Peyer's patch (tissue), 4 donors: ENCODE results near the gene EFCAB5. TPM values are rescaled to one million over a fixed set of nuclear protein-coding genes. Genes with fewer than 3 reads are reported as not detected.

Source experiments
- DNase-seq, 3 donors: peaks; one replicate each; pipeline ENCODE4 v3.0.0-alpha.2; 2017 to 2019
- H3K27ac ChIP-seq, 4 donors: fragments of 200-600 bp; sonication (generic); one replicate each; pipeline ENCODE4 v1.5.1; 2016 to 2019
- H3K27me3 ChIP-seq, 2 donors: fragments of 200-600 bp; sonication (generic); one replicate each; pipeline ENCODE4 v1.5.1; 2019
- H3K36me3 ChIP-seq, 3 donors: fragments of 200-600 bp; sonication (generic); one replicate each; pipeline ENCODE4 v1.5.1; 2016 to 2019
- H3K4me1 ChIP-seq, 4 donors: fragments of 200-600 bp; sonication (generic); one replicate each; pipeline ENCODE4 v1.5.1; 2016 to 2019
- H3K4me3 ChIP-seq, 4 donors: fragments of 200-600 bp; sonication (generic); 1 replicate in 3 of 4; 2 replicates in 1 of 4; pipeline ENCODE4 v1.5.1; 2016 to 2019; ENCODE audit warnings: mild to moderate bottlenecking in 1 of 4
- H3K9me3 ChIP-seq, 4 donors: fragments of 200-600 bp; sonication (generic); one replicate each; pipeline ENCODE4 v1.5.1; 2016 to 2019; ENCODE audit warnings: mild to moderate bottlenecking in 1 of 4
- CTCF ChIP-seq, 6 experiments: fragments of 450-650 bp in 4 of 6; fragments of 200-600 bp in 2 of 6; sonication (generic) in 1 of 6; IDR thresholded peaks; one replicate each; pipeline ENCODE4 v1.5.1; 2017 to 2019; ENCODE audit warnings: antibody characterized with exemption in 6 of 6, mild to moderate bottlenecking in 3 of 6, moderate library complexity in 1 of 6
- POLR2A ChIP-seq, 2 donors: fragments of 450-650 bp; IDR thresholded peaks; one replicate each; pipeline ENCODE4 v1.5.1; 2017; ENCODE audit warnings: antibody characterized with exemption in 2 of 2, mild to moderate bottlenecking in 2 of 2, moderate library complexity in 2 of 2
- total RNA-seq, 4 donors: library from RNA; depleted of rRNA; stranded (reverse); fragments of >200 nt; gene quantifications; one replicate each; pipeline ENCODE4 v1.1.0, GENCODE V29; 2016

Gene EFCAB5
- total RNA-seq, 4 donors from 2014 or later, result 0.53 to 5.8 (median 1.6) TPM

- no peaks in the 10 kb centered on the region for H3K9me3 ChIP-seq
These were observed 149.8 kb downstream of the EFCAB5 start for GRCh38 chr17:30091121-30091670.

GRCh38 chr17:30091771-30092170 lies 150.3 kb downstream of the EFCAB5 start:
- H3K4me1 ChIP-seq, result peaks cover 0 to 5% (median 0%) of the 10 kb centered on the region in 4 donors
- TF ChIP-seq CTCF (IDR thresholded peaks at IDR 0.05), result no peak
- no peak for TF ChIP-seq POLR2A (IDR thresholded peaks at IDR 0.05)
- H3K27me3 ChIP-seq, result no peaks in the 10 kb centered on the region
- H3K36me3 ChIP-seq, result no peaks in the 10 kb centered on the region
- no peak overlapping the region for H3K4me3 ChIP-seq
- no peak for DNase-seq
- no peaks in the 10 kb centered on the region for H3K9me3 ChIP-seq
- H3K27ac ChIP-seq, result no peak overlapping the region

More at GRCh38 chr17:30091121-30091670, 149.8 kb downstream of the EFCAB5 start:
- no peak overlapping the region for H3K4me3 ChIP-seq
- H3K36me3 ChIP-seq, result no peaks in the 10 kb centered on the region
- H3K27ac ChIP-seq, result no peak overlapping the region
- H3K27me3 ChIP-seq, result no peaks in the 10 kb centered on the region
- DNase-seq, result no peak
- TF ChIP-seq CTCF (IDR thresholded peaks at IDR 0.05) (no peak), POLR2A (IDR thresholded peaks at IDR 0.05) (no peak)
- H3K4me1 ChIP-seq, result peaks cover 0 to 5% (median 0%) of the 10 kb centered on the region in 4 donors

- no peaks in the 10 kb centered on the region for H3K27me3 ChIP-seq
- no peaks in the 10 kb centered on the region for H3K9me3 ChIP-seq
- no peaks in the 10 kb centered on the region for H3K36me3 ChIP-seq
- H3K27ac ChIP-seq, result no peak overlapping the region
- H3K4me3 ChIP-seq, result no peak overlapping the region
- DNase-seq, result no peak
- TF ChIP-seq CTCF (IDR thresholded peaks at IDR 0.05) (no peak), POLR2A (IDR thresholded peaks at IDR 0.05) (no peak)
- peaks cover 0 to 5% (median 0%) of the 10 kb centered on the region in 4 donors for H3K4me1 ChIP-seq
These were observed 151.5 kb downstream of the EFCAB5 start for GRCh38 chr17:30092886-30093285.

- Histone ChIP-seq H3K36me3 (no peaks in the 10 kb centered on the region), H3K27me3 (no peaks in the 10 kb centered on the region), H3K4me3 (no peak overlapping the region), H3K4me1 (peaks cover 0 to 5% (median 0%) of the 10 kb centered on the region in 4 donors), H3K9me3 (no peaks in the 10 kb centered on the region), H3K27ac (no peak overlapping the region)
- TF ChIP-seq POLR2A (IDR thresholded peaks at IDR 0.05) (no peak), CTCF (IDR thresholded peaks at IDR 0.05) (peak; percentile 59 to 84 (median 80))
- DNase-seq, result peak in 2 of 3 donors; percentile 24 to 65
These were observed 152.2 kb downstream of the EFCAB5 start for GRCh38 chr17:30093463-30094147.

GRCh38 chr17:30095507-30096244 lies 154.2 kb downstream of the EFCAB5 start:
- Histone ChIP-seq H3K4me1 (peaks cover 0 to 5% (median 0%) of the 10 kb centered on the region in 4 donors), H3K4me3 (no peak overlapping the region), H3K36me3 (no peaks in the 10 kb centered on the region), H3K9me3 (no peaks in the 10 kb centered on the region), H3K27ac (no peak overlapping the region), H3K27me3 (no peaks in the 10 kb centered on the region)
- no peak for DNase-seq
- peak in 4 of 6 experiments; percentile 31 to 48 (median 38) for TF ChIP-seq CTCF (IDR thresholded peaks at IDR 0.05)
- no peak for TF ChIP-seq POLR2A (IDR thresholded peaks at IDR 0.05)
